Measurements from ENCODE around the gene BMERB1.
"Not testable (repeated sequence)": the region's sequence is repeated elsewhere in the genome, so short reads cannot be mapped to it uniquely, and the experiment has no call there.

BMERB1 gene

DNA sequence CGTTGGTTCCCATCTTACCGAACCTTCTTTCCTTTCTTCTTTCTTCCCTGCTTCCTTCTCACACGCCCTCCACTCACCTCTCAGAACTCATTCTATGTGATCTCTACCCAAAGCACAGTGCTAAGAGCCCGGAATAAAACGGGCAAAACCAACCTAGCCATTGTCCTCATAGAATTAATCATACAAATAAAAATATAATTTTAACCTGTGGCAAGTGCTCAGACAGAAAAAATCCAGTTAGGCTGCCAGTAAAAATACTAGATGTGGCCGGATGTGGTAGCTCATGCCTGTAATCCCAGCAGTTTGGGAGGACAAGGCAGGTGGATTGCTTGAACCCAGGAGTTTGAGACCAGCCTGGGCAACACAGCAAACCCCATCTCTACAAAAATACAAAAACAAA is 27.0 kb downstream of the BMERB1 start:
- no peak for DNase-seq (ENCODE audit: low read depth)

- no peak for DNase-seq (ENCODE audit: low read depth)
Observed at GRCh38 chr16:15464401-15465186, 30.2 kb downstream of the BMERB1 start.

DNA sequence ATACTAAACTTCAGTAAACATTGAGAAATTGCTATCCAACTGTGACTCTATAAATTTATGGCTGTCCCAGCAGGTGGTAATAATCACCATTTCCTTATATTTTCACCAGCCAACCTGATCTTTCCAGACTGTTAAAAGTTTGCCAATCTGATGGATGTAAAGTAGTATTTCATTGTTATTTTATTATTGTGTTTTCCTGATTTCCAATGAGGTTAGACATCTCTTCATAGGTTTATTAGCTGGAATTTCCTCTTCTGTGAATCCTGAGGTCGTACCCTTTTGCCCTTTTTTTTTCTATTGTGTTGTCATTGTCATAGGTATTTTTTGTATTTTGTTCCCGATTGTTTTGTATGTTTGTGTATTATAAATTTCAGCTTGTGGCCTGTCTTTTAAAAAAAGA is 31.7 kb downstream of the BMERB1 start:
- DNase-seq (ENCODE audit: low read depth) = no peak

GRCh38 chr16:15466886-15467781 is 32.7 kb downstream of the BMERB1 start:
- no peak for DNase-seq (ENCODE audit: low read depth)

DNA sequence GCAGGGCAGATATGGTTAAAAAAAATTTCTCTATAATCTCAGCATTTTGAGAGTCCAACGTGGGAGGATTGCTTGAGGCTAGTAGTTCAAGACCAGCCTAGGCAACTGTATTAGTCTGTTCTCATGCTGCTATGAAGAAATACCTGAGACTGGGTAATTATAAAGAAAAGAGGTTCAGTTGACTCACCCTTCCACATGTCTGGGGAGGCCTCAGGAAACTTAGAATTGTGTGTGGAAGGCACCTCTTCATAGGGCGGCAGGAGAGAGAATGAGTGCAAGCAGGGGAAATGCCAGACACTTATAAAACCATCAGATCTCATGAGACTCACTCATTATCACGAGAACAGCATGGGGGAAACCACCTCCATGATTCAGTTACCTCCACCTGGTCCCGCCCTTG is 42.6 kb downstream of the BMERB1 start:
- not testable (repeated sequence) for DNase-seq (ENCODE audit: low read depth)

GRCh38 chr16:15477802-15478201 is 43.4 kb downstream of the BMERB1 start:
- DNase-seq (ENCODE audit: low read depth) = no peak

- DNase-seq (ENCODE audit: low read depth) = peak; percentile 56
Observed at GRCh38 chr16:15482068-15482747, 47.8 kb downstream of the BMERB1 start.

DNA sequence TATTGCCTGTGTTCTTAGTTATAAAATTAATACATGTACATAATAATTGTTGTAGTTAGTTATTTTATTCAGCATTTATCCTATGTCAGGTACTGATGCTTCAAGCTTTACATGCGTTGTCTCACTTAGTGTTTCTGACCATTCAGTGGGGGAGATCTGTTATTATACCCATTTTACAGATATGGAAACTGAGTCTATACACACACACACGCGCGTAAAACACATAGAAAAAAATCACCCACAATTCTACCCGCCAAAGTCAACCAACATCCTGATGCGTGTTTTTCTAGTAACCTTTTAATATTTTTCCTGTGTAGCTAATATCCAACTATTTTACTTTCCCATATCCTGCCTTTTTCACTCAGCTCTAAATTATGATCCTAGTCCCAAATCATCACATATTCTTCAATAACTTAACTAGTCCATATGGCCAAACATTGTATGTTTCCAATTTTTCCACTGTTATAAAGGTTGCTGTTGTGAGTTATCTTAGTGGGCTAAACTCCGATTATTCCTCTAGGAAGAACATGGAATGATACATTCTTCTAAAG is 48.4 kb downstream of the BMERB1 start:
- DNase-seq (ENCODE audit: low read depth) = no peak

- DNase-seq (ENCODE audit: low read depth) = no peak
Observed at GRCh38 chr16:15483857-15484256, 49.5 kb downstream of the BMERB1 start.

DNA sequence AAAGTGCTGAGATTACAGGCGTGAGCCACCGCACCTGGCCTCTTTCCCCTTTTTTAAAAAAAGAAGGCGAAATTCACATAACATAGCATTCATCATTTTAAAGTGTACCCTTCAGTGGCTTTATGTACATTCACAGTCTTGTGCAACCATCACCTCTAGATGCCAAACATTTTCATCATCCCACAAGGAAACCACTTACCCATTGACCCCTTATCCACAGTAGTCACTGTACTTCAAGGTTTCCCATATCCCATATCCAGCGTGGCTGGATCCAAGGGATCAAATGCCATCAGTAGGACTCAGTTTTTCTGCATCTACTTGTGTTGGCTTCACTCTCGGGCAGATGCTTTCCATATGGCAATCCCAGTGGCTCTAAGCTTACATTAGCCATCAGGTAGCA is 50.3 kb downstream of the BMERB1 start:
- DNase-seq (ENCODE audit: low read depth) = no peak

DNA sequence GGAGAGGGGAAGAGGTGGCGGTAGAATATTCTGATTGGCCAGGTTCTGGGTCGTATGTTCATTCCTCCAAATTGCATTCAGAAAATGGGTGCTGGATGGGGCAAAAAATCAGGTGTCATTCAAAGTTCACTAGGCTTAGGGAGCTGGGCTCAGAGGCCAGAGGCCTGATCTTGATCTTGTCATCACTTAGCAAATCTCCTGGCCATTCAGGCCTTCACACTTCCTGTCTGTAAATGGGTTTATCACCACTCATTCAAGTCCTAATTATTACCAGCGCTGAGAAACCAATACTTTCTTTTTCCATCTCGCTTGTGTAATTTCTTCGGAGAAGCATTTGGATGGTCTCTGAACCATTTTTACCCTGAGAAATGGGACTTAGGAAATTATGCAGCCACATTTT is 50.8 kb downstream of the BMERB1 start:
- no peak for DNase-seq (ENCODE audit: low read depth)

- DNase-seq (ENCODE audit: low read depth) = no peak
Observed at GRCh38 chr16:15486661-15487060, 52.3 kb downstream of the BMERB1 start.

DNA sequence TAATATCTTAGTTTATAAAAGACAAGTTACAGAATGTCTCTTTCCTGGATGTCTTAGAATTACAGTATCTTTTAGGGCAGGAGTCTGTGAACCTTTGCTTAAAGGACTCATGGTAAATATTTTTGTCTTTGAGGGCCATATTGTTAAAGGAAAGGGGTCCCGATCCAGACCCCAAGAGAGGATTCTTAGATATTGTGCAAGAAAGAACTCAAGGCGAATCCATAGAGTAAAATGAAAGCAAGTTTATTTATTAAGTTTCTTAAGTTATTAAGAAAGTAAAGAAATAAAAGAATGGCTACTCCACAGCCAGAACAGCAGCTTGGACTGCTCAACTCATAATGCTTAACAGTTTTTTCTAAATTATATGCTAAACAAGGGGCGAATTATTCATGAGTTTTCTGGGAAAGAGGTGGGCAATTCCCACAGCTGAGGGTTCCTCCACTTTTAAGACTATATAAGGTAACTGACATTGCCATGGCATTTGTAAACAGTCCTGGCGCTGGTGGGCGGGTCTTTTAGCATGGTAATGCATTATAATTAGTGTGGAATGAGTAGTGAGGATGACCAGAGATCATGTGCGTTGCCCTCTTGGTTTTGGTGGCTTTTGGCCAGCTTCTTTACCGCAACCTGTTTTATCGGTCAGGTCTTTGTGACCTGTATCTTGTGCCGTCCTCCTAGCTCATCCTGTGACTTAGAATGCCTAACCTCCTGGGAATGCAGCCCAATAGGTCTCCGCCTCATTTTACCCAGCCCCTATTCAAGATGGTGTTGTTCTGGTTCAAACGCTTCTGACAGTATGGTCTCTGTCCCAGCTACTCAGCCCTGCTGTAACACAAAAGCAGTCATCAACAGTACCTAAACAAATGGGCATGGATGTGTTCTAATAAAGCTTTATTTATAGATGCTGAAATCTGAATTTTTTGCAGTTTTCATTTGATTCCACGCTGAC is 53.2 kb downstream of the BMERB1 start:
- DNase-seq (ENCODE audit: low read depth) = no peak

GRCh38 chr16:15489016-15489415 is 54.6 kb downstream of the BMERB1 start:
- no peak for DNase-seq (ENCODE audit: low read depth)

DNA sequence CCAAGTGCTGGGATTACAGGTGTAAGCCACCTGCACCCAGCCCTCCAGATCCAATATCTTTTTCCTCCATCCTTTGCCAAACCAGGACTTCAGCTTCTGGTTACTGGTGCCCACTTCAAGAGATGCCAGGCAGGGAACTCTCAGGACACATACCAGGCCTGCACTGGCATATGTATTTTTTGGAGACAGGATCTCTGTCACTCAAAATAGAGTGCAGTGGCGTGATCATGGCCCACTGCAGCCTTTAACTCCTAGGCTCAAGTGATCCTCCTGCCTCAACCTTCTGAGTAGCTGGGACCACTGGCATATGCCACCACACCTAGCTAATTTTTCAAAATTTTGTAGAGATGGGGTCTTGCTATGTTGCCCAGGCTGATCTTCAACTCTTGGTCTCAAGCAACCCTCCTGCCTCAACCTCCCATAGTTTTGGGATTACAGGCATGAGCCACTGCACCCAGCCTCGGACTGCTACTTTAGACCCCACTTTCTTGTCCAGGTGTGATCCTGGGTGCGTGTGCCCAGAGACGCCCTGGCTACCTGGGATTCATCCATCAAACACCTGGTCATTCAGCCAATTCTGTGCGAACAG is 55.8 kb downstream of the BMERB1 start:
- DNase-seq (ENCODE audit: low read depth) = no peak

DNA sequence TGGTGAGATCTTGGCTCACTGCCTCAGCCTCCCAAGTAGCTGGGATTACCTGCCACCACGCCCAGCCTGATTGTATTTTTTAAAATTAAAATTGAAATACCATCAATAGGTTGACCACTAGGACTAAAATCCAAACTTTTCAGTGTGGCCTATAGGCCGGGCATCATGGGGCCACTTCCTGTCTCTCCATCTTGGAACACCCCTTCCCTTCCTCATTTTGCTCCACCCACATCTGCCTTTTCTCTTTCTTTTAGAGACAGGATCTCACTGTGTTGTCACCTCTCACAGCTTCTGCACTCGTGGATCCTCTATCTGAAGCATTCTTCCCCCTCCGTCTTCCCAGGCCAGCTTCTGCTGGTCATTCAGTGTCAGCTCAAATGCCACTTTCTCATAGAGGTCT is 57.0 kb downstream of the BMERB1 start:
- no peak for DNase-seq (ENCODE audit: low read depth)

DNA sequence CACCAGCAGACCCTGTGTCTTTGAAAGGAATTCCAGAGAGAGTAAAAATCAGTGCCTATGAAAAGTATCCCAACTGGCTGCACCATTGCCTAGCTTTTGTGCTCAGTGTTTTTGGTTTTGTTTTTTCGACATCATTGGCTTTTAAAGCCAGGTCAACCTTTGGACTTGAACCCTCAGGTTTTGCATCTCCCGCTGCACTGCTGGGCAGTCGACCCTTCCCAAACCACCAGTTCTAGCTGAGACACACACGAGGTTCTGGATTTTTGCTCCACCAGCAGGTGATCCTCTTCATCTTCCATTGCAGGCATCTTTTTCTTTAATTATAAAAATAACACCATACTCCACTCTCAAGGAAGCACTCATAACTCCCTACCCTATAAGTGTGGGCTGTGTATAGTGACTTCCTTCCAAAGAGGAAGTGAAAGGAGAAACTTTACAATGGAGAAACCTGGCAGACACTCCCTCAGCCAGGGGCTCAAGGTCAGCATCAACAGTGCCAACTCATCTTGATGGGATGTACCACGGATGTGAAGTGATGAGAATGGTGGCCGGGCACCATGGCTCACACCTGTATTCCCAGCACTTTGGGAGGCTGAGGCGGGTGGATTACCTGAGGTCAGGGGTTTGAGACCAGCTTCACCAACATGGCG is 57.8 kb downstream of the BMERB1 start:
- DNase-seq (ENCODE audit: low read depth) = no peak

DNA sequence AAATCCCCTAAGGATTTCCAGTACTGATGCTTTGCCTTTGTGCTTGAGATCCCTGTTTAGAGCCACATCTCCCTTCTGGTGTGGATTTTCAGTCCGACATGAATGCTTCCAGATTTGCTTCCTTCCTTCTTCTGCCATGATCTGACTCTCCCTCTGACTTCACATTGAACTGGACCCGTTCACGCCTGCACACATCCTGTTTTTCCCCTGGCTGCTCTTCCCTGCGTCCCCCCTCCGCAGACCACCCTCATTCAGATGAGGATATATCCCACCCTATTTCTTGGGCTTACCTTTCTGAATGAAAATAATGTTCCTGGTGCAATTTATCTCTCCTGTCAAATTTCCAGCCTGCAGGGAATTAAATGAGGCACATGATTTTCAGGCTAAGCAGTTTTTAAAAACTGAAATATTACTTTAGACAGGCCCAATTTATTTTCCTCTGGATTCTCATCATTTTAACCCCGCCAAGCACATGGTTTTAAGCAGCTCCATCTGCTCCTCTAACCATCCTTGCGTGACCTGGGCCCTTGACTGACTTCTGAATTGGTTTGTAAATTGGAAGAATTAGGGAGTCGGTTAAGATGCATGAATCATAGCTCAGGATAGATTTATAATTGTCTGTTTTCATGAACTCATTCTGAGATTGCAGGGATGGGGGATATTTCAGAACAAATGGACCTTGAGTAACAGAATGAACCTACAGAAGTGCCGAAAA is 59.2 kb downstream of the BMERB1 start:
- DNase-seq (ENCODE audit: low read depth) = no peak

DNA sequence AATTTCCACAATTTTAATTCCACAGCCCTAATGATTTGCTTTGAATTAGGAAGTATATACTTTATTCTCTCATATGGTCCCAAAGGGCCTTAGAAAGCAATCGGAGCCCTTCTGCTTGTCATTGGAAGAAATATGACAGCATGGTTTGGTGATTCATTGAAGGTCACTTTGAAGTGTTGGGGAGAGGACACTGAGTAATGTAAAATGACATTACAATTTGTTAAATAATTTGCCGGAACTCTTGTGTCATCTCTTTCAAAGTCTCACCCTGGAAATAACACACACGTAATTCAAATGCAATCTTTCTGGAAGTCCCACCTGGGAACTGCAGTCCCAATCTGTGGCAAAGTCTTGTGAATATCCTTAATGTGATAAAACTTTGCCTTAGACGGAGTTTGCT is 59.8 kb downstream of the BMERB1 start:
- DNase-seq (ENCODE audit: low read depth) = no peak

- DNase-seq (ENCODE audit: low read depth) = no peak
Observed at GRCh38 chr16:15495898-15496297, 61.5 kb downstream of the BMERB1 start.

Data from fibroblast of the conjunctiva (primary cell).